Psoas muscle (tissue), 8 donors: ENCODE data around the gene TMEM139. TPM values are rescaled to one million over a fixed set of nuclear protein-coding genes. Genes with fewer than 3 reads are reported as not detected.
A peak's percentile ranks its signal among the peaks of the same experiment; 100 is the strongest.

Experiments used
- ATAC-seq, 4 donors: fragments of 200-7000 bp; cut with Tn5 transposase; one replicate each; pipeline ENCODE4 v1.9.1; 2020; ENCODE audit warnings: moderate library complexity in 3 of 4, mild to moderate bottlenecking in 2 of 4
- DNase-seq, 2 donors: peaks; one replicate each; pipeline ENCODE4 v3.0.0-alpha.2; 2020
- H3K27ac ChIP-seq: fragments of 200-600 bp; one replicate; pipeline ENCODE4 v1.8.0; 2022
- H3K27me3 ChIP-seq, 3 donors: fragments of 200-600 bp in 1 of 3; one replicate each; pipeline versions ENCODE4 v1.6.1 to v1.8.0; 2013 to 2022; ENCODE audit warnings: low read length in 2 of 3, mild to moderate bottlenecking in 2 of 3, moderate library complexity in 1 of 3; ENCODE audit not compliant: insufficient read depth in 3 of 3
- H3K36me3 ChIP-seq, 2 donors: fragments of 200-600 bp in 1 of 2; one replicate each; pipeline versions ENCODE4 v1.6.1 to v1.8.0; 2013 to 2022; ENCODE audit warnings: low read depth in 1 of 2, mild to moderate bottlenecking in 1 of 2, moderate library complexity in 1 of 2; ENCODE audit not compliant: insufficient read depth in 1 of 2
- H3K4me1 ChIP-seq: fragments of 200-600 bp; one replicate; pipeline ENCODE4 v1.8.0; 2022
- H3K4me3 ChIP-seq: fragments of 200-600 bp; one replicate; pipeline ENCODE4 v1.8.0; 2022; ENCODE audit warnings: mild to moderate bottlenecking
- H3K9me3 ChIP-seq: fragments of 200-600 bp; one replicate; pipeline ENCODE4 v1.8.0; 2022
- WGBS, 3 donors: extraction: QIAGEN DNeasy Blood & Tissue Kit; methylation state at CpG; one replicate each; pipeline versions ENCODE4 v1.1.6 to v1.1.7; 2013; 5-methylcytosine and 5-hydroxymethylcytosine counted together
- intact Hi-C, 2 donors: fragments of 100-400 bp; cut with DNase I; formaldehyde crosslinking; loops; one replicate each; pipeline versions ENCODE4 v1.11.0 to v1.14.2; 2022
- polyA plus RNA-seq, 3 donors: library from polyadenylated mRNA; stranded (reverse); fragments of 200-250 nt; gene quantifications; one replicate each; pipeline ENCODE4 v1.2.3, GENCODE V29; 2013
- total RNA-seq, 4 donors: library from RNA; stranded (reverse); fragmentation: NEBNext Ultra II Directional in 2 of 4; extraction: Animal tissue kit (Norgen Biotek cat#: 25700) in 2 of 4; gene quantifications; one replicate each; pipeline versions ENCODE4 v1.2.1 to v1.2.4, GENCODE V29; 2021 to 2023
- TF ChIP-seq, protein P1 (sequence below): fragments of 200-600 bp; IDR thresholded peaks from one replicate; pipeline ENCODE4 v1.8.0; 2022; ENCODE audit warnings: antibody characterized with exemption
- donor health status: healthy with polysubstance abuse.
- donor health status: DM: no; HTN: no; CAD: no; lungs with moderate emphysema.
- donor health status: Bipolar disorder and iron deficiency.
- donor health status: healthy.
- donor health status: DM: yes; HTN: yes; CAD: no.
- donor health status: DM: no; HTN: no; CAD: no.
- donor health status: DM: no; HTN: no; CAD: no.
- donor health status: DM: yes; HTN: yes; CAD: no.

Gene TMEM139
- total and polyA plus RNA-seq, 7 donors: 0.04 to 0.43 (median 0.36) TPM; not detected in 3

- Histone ChIP-seq H3K9me3 (no peaks in the 10 kb centered on the region), H3K27ac (no peak overlapping the region), H3K4me3 (no peak overlapping the region), H3K36me3 (peaks cover 8 to 69% of the 10 kb centered on the region in 2 donors), H3K27me3 (no peaks in the 10 kb centered on the region), H3K4me1 (peaks cover 20% of the 10 kb centered on the region)
- TF ChIP-seq, protein P1, sequence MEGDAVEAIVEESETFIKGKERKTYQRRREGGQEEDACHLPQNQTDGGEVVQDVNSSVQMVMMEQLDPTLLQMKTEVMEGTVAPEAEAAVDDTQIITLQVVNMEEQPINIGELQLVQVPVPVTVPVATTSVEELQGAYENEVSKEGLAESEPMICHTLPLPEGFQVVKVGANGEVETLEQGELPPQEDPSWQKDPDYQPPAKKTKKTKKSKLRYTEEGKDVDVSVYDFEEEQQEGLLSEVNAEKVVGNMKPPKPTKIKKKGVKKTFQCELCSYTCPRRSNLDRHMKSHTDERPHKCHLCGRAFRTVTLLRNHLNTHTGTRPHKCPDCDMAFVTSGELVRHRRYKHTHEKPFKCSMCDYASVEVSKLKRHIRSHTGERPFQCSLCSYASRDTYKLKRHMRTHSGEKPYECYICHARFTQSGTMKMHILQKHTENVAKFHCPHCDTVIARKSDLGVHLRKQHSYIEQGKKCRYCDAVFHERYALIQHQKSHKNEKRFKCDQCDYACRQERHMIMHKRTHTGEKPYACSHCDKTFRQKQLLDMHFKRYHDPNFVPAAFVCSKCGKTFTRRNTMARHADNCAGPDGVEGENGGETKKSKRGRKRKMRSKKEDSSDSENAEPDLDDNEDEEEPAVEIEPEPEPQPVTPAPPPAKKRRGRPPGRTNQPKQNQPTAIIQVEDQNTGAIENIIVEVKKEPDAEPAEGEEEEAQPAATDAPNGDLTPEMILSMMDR: no peak
- 93 to 96% (median 96%) methylated on average over 5 of the region's 5 CpGs for WGBS, 3 donors
- intact Hi-C loops: no loop called here
- DNase-seq (no peak), ATAC-seq (no peak)
Observed at GRCh38 chr7:143292876-143293275, 8.1 kb downstream of the TMEM139 start.

GRCh38 chr7:143295870-143296269, 11.1 kb downstream of the TMEM139 start:
- no peaks in the 10 kb centered on the region for H3K27me3 ChIP-seq
- ATAC-seq (no peak), DNase-seq (no peak)
- H3K4me1 ChIP-seq: peaks cover 3% of the 10 kb centered on the region
- H3K4me3 ChIP-seq: no peak overlapping the region
- intact Hi-C loops: no loop called here
- H3K27ac ChIP-seq: no peak overlapping the region
- TF ChIP-seq, protein P1: no peak
- H3K36me3 ChIP-seq: peaks cover 8 to 99% of the 10 kb centered on the region in 2 donors
- H3K9me3 ChIP-seq: no peaks in the 10 kb centered on the region

GRCh38 chr7:143296686-143297085, 11.9 kb downstream of the TMEM139 start:
- Histone ChIP-seq H3K27ac (no peak overlapping the region), H3K9me3 (no peaks in the 10 kb centered on the region), H3K36me3 (peaks cover 8 to 99% of the 10 kb centered on the region in 2 donors), H3K4me3 (no peak overlapping the region), H3K4me1 (peaks cover 3% of the 10 kb centered on the region), H3K27me3 (no peaks in the 10 kb centered on the region)
- intact Hi-C loops: no loop called here
- 35 to 45% (median 41%) methylated on average over 2 of the region's 2 CpGs for WGBS, 3 donors
- no peak for ATAC-seq
- no peak for DNase-seq
- TF ChIP-seq, protein P1: no peak

DNA sequence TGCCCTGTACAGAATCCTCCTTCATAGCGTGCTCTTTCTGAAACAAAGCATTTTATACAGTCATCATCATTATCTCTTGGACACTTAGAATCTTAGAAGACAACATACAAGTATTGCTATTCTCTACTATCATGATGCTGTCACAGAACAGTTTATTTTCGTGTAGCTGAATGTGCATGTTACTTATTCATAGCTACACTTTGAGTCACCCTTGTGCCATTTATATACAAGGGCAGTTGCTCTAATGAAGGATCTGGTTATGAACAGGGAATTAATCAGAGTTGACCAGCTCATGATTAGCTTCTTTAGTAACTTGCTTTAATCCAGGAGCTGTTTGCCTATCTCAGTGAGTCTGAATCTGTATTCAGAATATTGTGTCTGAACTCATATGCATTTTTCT, 14.6 kb downstream of the TMEM139 start:
- H3K27me3 ChIP-seq: no peaks in the 10 kb centered on the region
- WGBS, 3 donors: 69 to 79% (median 79%) methylated on average over 2 of the region's 2 CpGs
- no peak overlapping the region for H3K27ac ChIP-seq
- TF ChIP-seq, protein P1: no peak
- H3K4me1 ChIP-seq: peaks cover 3% of the 10 kb centered on the region
- peaks cover 11 to 99% of the 10 kb centered on the region in 2 donors for H3K36me3 ChIP-seq
- DNase-seq (no peak), ATAC-seq (peak; percentile 72 to 78 (median 74))
- H3K4me3 ChIP-seq: no peak overlapping the region
- no peaks in the 10 kb centered on the region for H3K9me3 ChIP-seq
- intact Hi-C loops: no loop called here

DNA sequence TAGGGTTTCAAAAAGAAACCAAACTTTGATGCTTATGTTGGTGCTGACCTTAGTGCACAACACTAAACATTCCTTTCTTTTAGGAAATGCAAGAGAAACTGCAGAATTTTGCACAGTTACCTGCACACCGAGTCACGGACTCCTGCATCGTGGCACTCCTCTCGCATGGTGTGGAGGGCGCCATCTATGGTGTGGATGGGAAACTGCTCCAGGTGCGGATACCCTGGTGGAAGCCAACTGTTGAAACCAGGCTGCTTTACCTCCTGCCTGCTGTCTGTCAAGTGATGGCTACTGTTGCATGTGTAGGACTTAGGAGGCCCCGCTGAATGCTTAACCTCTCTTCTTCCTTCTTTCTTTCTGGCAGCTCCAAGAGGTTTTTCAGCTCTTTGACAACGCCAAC, 15.1 kb downstream of the TMEM139 start:
- peaks cover 14 to 99% of the 10 kb centered on the region in 2 donors for H3K36me3 ChIP-seq
- ATAC-seq (peak; percentile 65 to 73 (median 69)), DNase-seq (no peak)
- WGBS, 3 donors: 60 to 77% (median 65%) methylated on average over 8 of the region's 8 CpGs
- no peaks in the 10 kb centered on the region for H3K27me3 ChIP-seq
- no peak overlapping the region for H3K27ac ChIP-seq
- intact Hi-C loops: no loop called here
- no peaks in the 10 kb centered on the region for H3K9me3 ChIP-seq
- no peak overlapping the region for H3K4me3 ChIP-seq
- TF ChIP-seq, protein P1: peak; percentile 49
- peaks cover 3% of the 10 kb centered on the region for H3K4me1 ChIP-seq
